IPS-NIHi11 (cell line): Measurements from ENCODE around the gene LGSN.
A peak's percentile ranks its signal among the peaks of the same experiment; 100 is the strongest.
"Not testable (repeated sequence)": the region's sequence is repeated elsewhere in the genome, so short reads cannot be mapped to it uniquely, and the experiment has no call there.

Experiments
- DNase-seq: peaks from one replicate; pipeline ENCODE4 v3.0.0; 2012; ENCODE audit warnings: mixed read lengths, low spot score

Gene LGSN, protein sequence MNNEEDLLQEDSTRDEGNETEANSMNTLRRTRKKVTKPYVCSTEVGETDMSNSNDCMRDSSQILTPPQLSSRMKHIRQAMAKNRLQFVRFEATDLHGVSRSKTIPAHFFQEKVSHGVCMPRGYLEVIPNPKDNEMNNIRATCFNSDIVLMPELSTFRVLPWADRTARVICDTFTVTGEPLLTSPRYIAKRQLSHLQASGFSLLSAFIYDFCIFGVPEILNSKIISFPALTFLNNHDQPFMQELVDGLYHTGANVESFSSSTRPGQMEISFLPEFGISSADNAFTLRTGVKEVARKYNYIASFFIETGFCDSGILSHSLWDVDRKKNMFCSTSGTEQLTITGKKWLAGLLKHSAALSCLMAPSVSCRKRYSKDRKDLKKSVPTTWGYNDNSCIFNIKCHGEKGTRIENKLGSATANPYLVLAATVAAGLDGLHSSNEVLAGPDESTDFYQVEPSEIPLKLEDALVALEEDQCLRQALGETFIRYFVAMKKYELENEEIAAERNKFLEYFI

DNA sequence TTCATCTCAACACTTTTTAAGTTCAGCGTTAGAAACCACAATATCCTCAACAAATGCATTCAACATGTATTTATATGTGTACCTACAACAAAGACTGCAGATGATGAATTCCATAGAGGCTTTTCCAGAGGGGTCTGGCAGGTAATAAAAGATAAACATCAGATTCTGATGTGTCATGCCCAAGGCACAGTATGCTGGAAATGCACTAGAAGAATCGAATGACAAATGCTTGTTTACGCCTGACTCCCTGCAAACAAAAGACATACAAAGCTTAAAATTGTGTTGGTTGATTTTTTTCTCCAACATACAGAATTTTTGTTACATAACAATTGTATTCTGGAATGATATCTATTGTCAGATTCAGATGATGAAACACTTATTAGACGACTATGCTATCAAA, at the start of gene LGSN:
TSS of gene LGSN (minus strand) at position 45 of the 400 bp plus-strand sequence. CDS start at position 5, 40 bp downstream.
- no peak for DNase-seq

DNA sequence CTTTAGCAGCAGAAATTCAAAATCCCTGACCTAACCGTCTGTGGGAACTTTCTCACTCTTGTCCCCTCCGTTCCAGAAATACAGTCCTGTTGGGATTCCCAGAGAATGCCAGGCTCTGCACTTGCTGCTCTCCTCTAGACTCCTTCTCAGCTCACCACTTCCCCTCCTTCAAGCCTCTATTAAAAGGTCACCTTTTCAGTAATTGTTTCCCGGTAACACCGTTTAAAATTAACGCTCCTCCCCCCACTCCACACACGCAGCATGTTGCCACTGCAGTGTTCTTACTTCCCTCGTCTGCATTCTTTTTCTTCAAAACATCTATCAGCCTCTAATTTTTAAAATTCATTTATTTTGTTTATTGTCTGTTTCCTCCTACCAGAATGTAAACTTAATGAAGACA, 48.6 kb upstream of the LGSN start:
- no peak for DNase-seq

DNA sequence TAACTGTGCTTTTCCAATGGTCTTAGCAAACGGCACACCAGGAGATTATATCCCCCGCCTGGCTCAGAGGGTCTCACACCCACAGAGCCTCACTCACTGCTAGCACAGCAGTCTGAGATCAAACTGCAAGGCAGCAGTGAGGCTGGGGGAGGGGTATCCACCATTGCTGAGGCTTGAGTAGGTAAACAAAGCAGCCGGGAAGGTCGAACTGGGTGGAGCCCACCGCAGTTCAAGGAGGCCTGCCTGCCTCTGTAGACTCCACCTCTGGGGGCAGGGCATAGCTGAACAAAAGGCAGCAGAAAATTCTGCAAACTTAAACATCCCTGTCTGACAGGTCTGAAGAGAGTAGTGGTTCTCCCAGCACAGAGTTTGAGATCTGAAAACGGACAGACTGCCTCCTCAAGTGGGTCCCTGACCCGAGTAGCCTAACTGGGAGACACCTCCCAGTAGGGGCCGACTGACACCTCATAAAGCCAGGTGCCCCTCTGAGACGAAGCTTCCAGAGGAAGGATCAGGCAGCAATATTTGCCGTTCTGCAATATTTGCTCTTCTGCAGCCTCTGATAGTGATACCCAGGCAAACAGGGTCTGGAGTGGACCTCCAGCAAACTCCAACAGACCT, 42.8 kb upstream of the LGSN start:
- DNase-seq, result not testable (repeated sequence)

DNA sequence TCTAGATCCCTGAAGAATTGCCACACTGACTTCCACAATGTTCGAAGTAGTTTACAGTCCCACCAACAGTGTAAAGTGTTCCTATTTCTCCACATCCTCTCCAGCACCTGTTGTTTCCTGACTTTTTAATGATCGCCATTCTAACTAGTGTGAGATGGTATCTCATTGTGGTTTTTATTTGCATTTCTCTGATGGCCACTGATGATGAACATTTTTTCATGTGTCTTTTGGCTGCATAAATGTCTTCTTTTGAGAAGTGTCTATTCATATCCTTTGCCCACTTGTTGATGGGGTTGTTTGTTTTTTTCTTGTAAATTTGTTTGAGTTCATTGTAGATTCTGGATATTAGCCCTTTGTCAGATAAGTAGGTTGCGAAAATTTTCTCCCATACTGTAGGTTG, 37.6 kb upstream of the LGSN start:
- not testable (repeated sequence) for DNase-seq

DNA sequence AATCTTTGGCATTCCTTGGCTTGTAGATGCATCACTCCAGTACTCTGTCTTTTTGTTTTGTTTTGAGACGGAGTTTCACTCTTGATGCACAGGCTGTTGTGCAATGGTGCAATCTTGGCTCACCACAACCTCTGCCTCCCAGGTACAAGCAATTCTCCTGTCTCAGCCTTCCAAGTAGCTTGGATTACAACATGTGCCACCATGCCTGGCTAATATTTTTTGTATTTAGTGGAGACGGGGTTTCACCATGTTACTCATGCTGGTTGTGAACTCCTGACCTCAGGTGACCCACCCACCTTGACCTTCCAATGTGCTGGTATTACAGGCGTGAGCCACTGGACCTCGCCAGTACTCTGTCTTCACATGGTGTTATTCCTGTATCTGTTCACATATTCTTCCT, 35.8 kb upstream of the LGSN start:
- DNase-seq, result no peak

DNA sequence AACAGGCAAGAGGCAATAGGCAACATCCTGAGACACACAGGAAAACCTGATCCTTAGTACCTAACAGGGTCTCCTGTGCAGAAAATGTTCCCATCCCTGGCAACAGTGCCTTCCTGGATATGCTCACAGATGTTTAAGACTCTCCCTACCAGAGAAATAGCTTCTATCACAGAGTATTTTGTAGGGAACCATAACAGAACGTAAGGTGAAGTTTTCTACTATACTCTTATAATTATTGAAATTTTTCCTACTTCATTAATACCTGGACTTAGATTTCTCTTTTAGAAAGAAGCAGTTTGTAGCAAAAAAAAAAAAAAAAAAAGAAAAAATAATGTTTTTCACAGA, 33.5 kb upstream of the LGSN start:
- no peak for DNase-seq

DNA sequence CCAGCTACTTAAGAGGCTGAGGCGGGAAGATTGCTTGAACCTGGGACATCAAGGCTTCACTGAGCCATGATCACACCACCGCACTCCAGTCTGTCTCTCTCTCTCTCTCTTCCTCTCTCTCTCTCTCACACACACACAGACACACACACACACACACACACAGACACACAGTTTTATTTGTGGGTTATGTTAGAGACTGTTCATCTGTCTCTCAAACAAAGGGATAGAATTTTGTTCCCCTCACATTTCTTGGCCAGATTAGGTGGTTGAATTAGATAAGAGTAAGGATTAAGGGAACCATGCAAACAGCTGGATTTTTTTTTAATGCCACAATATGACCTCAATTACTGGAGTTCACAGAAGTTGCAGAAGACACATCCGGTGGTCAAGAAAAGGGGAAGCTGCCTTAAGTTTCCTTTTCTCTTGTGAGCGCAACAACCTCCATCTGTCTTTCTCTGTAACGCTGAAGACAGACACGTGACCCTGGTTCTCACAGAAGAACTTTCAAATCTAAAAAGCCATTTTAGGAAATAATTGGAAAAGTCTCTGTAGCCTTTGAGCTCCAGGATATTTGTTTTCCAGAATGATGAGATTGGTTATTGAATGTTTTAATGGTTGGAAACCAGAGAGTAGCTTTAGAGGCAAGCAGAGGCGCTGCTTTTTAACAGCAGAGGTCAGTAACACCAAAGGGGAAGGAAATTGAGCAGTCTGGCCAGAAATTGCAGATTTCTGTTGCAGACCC, 32.9 kb upstream of the LGSN start:
- peak; percentile 26 for DNase-seq

DNA sequence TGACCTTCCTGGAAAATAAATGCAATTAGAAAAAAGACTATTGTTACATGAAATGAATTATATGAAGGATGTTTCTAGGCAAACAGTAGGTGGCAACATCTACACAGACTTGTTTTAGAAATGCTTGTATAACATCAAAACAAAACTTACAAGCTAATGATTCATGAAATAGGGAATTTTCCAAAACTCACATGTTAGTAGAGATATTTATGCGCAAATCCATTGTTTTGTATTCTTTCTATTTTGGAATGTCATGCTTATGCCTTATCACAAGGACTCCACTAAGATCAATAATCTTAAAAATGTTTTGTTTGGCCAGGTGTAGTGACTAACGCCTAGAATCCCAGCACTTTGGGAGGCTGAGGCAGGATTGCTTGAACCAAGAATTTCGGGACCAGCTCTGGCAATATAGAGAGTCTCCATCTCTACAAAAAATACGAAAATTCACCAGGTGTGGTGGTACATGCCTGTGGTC, 32.3 kb upstream of the LGSN start:
- DNase-seq, result no peak

DNA sequence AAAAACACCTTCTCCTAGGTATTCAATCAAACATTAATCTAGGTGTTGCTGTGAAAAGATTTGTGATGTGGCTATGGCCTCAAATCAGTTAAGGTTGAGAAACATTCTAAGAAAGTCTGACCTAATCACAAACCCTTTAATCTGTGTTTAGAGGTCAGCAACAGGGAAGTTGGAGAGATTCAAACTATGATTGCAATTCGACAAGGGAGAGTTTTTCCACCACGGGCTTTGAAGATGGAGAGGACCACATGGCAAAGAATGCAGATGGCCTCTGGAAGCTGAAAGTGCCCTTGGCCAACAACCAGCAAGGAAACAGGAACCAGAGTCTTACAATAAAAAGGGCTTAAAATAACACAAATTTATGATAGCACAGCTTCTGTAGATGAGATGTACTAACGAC, 29.6 kb upstream of the LGSN start:
- DNase-seq, result no peak

DNA sequence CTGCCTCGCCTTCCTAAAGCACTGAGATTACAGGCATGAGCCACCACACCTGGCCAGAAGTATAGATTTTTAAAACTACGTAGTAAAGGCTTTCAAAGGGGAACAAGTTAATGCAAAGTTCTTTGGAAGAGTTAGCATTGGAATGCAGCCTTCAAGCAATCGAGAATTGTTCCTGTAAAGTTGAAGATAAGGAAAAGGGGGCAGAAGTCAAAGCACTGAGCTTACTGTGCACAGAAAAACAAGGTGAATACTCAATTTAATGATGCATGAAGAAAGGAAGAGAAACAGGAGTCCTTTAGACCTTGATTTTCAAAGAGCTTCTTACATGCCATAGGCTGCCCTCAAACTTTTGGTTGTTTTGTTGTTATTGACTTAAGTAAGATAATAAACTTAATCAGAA, 29.1 kb upstream of the LGSN start:
- no peak for DNase-seq

DNA sequence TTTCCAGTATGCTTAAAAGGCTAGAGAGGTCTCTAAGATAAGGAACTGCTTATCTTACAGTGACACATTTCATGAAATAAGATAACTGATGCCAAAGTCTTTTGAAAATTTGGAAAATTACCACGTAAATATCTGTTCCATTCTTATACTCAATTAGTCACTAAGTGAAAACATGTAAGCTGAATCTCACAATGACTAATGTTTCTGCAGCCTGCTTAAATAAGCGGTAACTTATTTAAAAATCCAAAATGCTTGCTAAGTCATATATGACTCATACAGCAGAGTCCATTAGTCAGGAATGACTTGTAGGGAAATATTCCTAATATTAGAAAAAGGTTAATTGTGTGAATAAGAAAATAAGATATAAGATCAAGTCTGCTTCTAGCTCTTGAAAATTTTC, 27.8 kb upstream of the LGSN start:
- DNase-seq, result no peak

DNA sequence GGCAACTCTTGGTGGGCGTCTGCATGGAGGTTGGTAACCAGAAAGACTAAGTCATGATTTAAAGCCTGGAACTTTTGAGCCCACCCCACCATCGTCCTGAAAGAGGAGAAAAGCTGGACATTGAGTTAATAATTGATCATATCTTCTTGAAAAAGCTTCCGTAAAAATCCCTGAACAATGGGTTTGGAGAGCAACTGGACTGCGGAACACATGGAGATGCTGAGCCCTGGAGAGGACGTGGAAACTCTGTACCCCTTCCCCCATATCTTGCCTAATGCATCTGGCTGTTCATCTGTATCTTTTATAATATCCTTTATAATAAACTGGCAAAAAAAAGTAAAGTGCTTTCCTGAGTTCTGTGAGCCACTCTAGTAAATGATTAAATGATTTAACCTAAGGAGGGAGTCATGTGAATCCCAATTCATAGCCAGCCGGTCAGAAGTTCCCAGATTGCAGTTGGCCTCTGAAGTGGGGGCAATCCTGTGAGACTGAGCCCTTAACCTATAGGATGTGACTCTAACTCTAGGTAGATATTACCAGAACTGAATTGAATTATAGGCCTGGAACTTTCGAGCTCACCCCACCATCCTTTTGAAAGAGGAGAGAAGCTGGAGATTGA, 26.5 kb upstream of the LGSN start:
- DNase-seq, result no peak

DNA sequence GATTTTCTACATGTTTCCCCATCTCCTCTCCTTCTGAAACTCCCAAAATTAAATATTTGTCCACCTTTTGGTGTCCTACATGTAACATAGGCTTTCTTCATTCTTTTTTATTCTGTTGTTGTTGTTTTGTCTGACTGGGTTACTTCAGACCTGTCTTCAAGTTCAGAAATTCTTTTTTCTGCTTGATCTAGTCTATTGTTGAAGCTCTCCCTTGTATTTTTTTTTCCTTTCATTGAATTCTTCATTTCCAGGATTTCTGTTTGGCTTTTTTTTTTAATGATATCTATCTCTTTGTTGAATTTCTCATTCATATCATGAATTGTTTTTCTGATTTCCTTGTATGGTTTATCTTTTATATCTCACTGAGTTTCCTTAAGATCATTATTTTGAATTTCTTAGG, 20.6 kb upstream of the LGSN start:
- no peak for DNase-seq

DNA sequence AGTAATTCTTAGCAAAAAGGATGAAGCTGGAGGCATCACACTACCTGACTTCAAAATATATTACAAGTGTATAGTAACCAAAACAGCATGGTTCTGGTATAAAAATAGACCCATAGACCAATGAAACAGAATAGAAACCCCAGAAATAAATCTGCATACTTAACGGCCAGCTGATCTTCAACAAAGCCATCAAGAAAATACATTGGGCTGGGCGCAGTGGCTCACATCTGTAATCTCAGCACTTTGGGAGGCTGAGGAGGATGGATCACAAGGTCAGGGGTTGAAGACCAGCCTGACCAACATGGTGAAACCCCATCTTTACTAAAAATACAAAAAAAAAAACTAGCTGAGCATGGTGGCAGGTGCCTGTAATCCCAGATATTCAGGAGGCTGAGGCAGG, 14.9 kb upstream of the LGSN start:
- DNase-seq, result not testable (repeated sequence)

DNA sequence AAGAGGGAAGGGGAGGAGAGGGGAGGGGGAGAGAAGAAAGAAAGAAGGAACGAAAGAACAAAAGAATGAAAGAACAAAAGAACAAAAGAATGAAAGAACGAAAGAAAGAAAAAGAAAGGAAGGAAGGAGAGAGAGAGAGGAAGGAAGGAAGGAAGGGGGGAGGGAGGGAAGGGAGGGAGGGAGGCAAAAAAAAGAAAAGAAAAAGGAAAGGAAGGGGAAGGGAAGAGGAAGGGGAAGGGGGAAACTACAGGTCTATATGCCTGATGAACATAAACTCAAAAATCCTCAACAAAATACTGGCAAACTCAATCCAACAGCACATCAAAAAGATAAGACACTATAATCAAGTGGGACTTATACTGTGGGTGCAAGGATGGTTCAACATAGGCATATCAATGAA, 13.7 kb upstream of the LGSN start:
- no peak for DNase-seq

DNA sequence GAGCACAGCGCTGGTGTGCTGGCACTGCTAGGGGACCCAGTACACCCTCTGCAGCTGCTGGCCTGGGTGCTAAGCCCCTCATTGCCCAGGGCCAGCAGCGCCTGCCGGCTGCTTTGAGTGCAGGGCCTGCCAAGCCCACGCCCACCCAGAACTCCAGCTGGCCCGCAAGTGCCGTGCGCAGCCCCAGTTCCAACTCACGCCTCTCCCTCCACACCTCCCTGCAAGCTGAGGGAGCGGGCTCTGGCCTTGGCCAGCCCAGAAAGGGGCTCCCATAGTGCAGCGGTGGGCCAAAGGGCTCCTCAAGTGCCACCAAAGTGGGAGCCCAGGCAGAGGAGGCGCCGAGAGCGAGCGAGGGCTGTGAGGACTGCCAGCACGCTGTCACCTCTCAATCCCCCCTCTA, 6.8 kb upstream of the LGSN start:
- DNase-seq, result not testable (repeated sequence)

DNA sequence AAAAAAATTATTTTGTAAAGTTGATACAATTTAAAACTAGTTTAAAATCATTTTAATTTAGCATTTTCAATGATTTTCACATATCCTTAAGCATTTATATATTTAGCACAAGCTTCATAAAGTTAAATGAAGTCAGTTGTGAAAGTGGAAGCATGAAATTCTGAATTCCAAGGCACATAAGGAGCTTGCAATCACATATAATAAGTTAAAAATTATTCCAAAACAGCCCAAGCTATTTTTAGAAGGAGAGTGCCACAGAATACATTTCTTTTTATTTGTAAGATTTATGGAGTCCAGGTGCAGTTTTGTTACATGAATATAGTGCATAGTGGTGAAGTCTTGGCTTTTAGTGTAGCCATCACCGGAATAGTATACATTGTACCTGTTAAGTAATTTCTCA, 3.2 kb upstream of the LGSN start:
- DNase-seq, result no peak

DNA sequence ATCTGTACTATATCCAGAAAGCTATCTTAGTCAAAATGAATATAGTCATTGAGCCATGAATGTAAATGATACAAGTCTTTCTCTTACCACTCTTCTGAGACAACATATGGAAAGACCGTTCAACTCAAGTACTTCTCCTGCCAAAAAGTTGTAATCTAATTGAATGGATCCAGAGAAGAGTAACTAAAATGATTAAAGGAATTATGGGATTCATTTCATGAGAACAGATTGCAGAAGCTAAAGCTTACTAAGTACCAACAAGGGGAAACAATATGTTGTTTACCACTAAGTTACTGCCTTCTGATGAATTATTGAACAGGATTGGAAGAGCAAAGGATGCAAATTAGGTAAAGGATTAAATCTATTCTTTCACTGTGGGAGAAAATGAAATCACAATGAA, 2.0 kb upstream of the LGSN start:
- no peak for DNase-seq

DNA sequence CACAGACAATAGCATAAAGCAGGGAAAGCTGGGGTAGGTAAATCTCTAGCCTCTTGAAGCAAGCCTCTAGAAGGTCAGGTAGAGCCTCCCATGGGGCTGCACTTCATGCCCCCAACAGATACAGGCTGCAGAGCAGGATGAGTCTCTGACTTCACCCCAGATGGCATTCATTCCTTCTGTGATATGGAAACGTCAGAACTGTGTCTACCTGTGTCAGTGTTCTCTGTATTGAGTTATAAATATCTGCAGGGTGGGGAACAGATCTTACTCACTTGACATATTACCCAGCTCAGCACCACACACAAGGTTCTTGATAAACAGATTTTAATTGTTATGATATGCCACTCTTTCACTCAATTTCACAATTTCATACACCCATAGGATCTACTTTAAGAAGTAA, 2.1 kb downstream of the LGSN start:
- DNase-seq, result no peak

DNA sequence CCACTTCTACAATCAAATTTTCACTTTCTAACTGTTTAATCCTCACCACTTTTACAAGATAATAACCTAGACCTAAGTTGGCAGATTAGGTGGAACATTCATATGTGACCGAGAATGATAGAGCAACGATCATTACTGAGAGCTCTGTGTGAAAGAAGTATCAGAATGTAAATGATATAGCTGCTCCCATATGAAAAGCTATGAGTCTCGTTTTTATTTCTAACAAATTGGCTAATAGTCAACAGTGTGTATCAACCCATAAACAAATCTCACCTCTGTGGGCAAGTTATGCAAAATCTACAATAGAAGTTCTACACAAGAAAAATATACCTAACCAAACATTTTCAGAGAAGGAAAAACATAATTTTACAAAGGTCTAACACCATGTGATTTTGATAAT, 3.7 kb downstream of the LGSN start:
- no peak for DNase-seq

DNA sequence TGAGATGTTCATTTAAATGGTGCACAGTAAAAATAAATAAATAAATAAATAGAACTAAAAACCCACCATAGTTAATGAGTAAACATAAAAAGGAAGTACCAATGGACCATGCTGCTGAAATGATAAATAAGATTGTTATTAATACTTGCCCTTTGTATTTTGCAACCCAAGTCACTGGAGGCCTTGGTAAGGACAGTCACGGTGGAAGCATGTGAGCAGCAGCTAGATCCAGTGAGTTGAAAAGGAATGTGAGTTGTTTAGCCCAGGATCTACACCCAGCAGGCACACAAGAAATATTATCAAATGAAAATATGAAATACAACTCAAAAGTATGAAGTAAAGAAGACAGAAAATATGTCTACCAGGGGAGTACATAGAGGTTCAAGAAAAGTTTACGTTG, 6.7 kb downstream of the LGSN start:
- DNase-seq, result no peak

DNA sequence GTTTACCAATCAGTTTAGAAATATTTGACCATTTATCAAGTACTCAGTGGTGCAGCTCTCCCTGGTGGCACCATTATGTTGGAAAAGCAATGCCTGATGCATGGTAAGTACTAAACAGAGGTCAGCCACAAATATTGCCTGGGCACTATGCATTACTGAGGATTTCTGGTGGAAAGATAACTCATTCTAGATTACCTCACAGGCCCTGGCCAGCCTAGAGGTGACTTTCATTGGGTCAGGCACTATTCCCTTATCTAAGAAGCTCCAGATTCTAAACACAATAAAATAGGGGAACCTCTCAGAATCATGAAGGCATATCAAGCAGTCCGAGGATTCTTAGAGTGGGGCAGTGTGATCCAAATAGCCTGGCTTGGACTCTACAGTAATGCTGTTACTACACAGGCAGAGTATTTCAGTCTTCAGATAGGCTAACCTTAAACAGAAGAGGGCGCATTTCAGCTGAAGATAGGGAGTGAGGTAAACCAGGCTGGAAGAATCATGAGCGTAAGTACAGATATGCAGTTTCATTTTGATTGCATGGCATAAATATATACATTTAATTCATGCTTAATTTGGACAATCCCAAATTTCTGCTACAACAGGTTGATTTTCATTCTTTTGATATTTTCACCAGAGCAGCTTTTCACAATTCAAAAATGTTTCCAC, 12.1 kb downstream of the LGSN start:
- peak; percentile 36 for DNase-seq
